Epithelial cell of prostate (primary cell): Measurements from ENCODE around the gene MYOT.

Experiments used
- DNase-seq: peaks from one replicate; pipeline ENCODE4 v3.0.0-alpha.2; 2011; ENCODE audit warnings: low read depth, low spot score
- H3K27ac ChIP-seq: fragments of 450-650 bp; 2 replicates; pipeline ENCODE4 v1.5.1; 2017; ENCODE audit warnings: mild to moderate bottlenecking

Gene MYOT, protein sequence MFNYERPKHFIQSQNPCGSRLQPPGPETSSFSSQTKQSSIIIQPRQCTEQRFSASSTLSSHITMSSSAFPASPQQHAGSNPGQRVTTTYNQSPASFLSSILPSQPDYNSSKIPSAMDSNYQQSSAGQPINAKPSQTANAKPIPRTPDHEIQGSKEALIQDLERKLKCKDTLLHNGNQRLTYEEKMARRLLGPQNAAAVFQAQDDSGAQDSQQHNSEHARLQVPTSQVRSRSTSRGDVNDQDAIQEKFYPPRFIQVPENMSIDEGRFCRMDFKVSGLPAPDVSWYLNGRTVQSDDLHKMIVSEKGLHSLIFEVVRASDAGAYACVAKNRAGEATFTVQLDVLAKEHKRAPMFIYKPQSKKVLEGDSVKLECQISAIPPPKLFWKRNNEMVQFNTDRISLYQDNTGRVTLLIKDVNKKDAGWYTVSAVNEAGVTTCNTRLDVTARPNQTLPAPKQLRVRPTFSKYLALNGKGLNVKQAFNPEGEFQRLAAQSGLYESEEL

DNA sequence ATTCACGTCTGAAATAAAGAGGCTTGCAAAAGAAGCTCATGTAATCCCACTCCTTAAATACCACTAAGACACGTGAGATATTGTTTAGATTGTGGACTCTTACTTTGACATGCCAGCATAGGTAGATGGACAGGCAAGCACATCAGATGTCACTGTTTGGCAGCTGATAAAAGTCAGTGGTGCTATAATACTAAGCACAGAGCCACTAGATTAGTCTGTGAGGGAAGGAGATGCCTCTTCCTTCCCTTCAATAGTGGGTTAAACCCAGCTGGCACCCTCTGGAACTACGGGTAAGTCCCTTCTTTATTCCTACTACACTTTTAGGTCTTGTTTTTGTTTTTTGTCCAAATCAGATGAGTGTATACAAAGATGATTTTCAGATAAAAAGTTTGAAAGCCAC, at the start of gene MYOT:
Gene MYOT, plus strand, starts transcription at position 197 of the 400 bp plus-strand sequence. CDS start 2,792 bp downstream, outside the sequence.
- DNase-seq, result no peak

DNA sequence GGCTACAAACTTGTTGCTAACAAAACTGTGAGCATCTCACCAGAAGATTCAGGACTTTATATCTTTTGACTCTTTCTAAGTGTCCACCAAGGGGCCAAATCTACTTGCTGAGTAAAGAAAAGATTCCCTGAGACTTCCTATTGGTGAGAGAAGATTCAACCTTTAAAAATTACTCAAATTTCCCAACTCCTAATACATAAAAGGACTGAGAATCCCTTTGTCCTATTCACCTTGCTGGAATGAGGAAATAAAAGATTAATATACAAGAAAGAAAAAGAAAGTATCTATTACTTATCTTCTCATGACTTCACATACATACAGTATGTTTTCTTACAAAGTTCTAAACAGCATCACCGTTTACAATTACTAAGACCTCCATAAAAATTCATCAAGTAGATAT, 47.9 kb upstream of the MYOT start:
- no peak for DNase-seq
- no peak overlapping the region for H3K27ac ChIP-seq

More for the DNA sequence above, at the start of gene MYOT:
- H3K27ac ChIP-seq, result no peak within 1 kb of the TSS

DNA sequence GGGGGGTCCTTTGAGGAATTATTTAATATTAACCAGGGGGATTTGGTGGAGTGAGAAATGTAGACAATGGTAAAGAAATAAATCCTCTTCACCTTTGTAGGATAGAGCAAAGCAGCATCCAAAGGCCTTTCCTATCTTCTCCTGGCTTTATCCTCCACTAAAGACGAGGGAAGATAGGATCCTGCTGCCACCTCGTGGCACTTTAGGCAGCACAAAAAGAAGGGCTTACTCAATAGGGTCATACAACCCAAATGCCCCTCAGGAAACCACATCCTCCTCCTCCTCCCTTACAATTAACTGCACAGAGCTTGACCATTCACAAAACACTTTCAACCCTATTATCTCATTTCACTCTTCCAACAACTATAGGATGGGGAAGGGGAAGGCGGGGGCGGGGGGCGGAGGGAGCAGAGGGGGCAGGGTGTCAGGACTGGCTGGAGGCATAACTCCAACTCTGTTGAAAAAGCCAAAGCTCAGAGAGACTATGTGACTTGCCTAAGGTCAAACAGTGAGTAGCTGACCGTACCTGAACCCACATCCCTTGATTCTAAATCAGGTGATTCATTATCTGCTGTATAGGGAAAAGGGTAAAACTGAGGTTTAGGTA, 45.4 kb upstream of the MYOT start:
- DNase-seq, result no peak
- no peak overlapping the region for H3K27ac ChIP-seq

DNA sequence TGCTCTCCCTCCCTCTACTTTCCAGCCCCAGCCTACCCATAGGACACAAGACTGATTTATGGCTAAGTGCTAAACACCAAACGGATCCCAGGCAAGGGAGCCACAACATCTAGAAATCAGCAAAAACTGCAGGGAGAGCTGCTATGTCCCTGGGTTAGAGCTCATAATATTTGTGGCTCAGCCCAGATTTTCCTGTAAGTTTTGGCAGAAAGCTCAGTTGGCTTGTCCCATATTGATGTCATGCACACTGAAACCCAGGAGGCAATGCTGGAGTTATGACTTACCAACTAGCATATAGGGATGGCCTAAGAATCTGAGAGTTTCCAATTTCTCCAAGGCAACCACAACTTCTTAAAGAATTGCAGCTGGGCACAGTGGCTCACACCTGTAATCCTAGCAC, 44.7 kb upstream of the MYOT start:
- no peak overlapping the region for H3K27ac ChIP-seq
- no peak for DNase-seq

DNA sequence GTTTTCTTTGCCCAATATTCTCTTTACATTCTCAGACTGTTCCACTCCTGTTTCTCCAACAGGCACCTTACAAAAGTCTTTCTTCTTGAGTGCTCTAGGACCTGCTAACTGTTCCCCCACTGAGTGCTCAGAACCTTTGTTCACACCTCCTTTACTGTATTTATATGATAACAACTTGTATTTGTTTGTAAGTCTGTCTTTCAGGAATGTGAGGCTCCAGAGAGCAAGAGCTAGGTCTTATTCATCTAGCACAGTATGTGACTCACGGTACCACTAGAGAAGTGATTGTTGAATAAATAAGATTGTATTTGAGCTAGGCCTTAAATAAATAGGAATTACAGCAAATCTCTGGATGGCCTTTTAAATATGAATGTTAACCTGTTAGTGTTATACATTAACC, 42.5 kb upstream of the MYOT start:
- H3K27ac ChIP-seq, result no peak overlapping the region
- DNase-seq, result no peak

DNA sequence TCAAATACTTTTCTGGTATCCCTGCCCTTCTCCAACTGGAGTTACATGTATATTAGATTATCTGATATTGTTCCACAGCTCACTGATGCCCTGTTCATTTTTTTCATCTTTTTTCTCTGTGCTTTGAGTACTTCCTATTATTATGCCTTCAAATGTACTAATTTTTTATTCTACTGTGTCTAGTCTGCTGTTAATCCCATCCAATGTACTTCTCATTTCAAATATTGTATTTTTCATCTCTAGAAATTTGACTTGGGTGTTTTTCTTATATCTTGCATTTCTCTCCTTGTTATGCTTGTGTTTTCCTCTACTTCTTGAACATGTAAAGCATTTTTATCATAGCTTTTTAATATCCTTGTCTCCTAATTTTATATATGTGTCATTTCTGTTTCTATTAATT, 41.6 kb upstream of the MYOT start:
- DNase-seq, result no peak
- H3K27ac ChIP-seq, result no peak overlapping the region

DNA sequence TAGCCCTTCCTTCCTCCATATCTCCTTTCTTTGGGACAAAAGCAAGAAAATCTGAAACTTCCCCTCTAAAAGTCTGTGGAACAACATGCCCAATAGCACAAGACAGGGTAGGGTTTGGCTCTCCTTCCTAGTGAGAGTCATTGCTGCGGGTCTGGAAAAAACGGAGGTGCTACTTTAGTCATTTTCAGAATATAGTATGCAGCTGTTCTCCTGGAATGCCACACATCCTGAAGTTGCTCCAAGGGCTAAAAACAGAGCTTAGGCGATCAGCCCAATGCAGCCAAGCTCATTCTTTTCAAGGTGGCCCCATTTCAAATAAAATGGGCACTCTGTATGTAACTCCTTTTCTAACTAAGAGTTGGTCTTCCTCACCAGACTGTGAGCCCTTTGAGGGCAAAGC, 39.5 kb upstream of the MYOT start:
- no peak for DNase-seq
- H3K27ac ChIP-seq, result no peak overlapping the region

DNA sequence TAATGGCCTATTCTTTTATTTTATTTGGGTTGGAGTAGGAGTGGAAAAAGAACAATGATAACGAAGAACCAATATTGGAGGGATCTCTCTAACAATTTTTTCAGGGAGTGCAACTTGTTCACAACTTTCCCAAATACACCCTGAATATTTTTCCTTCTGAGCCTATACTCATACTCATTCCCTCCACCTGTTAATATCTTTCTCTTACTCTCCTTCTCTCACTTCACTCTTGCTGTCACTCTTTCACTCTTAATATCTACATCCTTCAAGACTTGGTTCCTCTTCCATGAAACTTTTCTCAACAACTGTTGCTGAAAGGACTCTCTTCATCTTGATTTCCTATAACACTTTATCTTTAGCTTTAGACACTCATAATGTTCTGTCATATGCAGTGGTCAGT, 39.0 kb upstream of the MYOT start:
- no peak overlapping the region for H3K27ac ChIP-seq
- no peak for DNase-seq

DNA sequence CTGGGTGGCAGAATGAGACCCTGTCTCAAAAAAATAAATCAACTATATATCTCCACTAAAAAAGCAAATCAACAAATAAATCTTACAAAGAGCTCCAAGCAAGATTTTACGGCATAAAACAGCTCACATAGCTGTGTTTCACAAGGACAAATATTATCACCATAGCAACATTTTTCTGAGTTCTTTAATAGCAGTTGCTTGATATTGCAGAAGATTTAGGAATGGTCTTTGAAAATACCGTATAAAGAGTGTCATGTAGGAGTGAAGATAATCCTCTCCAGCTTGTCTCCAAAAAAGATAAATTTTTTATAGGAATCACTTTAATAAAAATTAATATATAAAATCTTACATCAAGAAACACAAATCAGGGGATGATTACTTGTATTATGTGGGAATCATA, 36.6 kb upstream of the MYOT start:
- DNase-seq, result no peak
- H3K27ac ChIP-seq, result no peak overlapping the region

DNA sequence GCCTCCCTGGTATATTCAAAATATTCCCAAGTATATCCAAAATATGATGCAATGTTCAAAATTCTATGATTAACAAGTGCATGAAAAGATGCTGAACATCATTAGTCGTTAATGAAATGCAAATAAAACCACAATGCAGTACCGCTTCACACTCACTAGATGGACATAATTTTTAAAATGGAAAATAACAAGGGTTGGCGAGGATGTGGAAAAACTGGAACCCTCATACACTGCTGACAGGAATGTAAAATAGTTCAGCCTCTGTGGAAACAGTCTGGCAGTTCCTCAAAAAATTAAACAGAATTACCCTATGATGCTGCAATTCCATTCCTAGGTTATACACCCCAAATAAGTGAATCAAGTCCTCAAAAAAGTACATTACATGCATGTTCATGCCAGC, 36.1 kb upstream of the MYOT start:
- no peak for DNase-seq

DNA sequence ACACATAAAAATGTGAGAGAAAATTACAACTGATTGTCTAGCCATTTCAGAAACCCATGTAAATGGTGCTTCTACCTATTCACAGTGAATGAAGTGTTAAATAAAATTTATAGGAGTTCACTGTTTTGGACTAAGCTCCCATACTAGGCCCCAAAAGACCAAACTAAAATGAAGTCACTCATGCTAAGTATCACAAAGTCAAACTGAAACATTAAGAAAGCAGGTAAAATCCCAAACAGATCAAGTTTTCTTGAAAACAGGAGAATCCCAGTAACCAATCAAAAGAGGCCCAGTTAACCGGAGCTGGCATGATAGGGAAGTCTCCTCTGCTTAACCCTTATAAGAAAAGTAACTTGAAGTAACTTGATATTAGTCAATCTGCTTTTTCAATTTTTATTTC, 35.2 kb upstream of the MYOT start:
- DNase-seq, result no peak
- peak overlapping the region; percentile 31 for H3K27ac ChIP-seq

More for the DNA sequence above, 36.1 kb upstream of the MYOT start:
- H3K27ac ChIP-seq, result no peak overlapping the region

DNA sequence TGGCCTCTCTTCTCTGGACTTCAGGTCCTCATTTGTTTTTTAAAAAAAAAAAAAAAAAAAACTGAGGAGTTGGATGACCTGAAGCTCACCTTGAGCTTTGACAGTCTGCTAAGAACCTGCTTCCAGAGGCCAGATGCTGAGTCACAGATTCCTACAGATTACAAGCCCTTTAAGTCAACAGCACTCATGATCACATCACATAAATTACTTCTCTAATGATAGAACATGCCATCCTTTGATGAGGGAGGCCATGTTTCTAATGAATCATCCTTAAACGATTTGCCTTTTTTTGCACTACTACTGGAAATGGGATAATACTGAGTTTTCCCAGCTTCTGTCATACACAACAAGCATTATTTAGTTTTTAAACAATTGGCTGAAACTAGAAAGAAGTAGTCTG, 34.2 kb upstream of the MYOT start:
- H3K27ac ChIP-seq, result peak overlapping the region; percentile 31
- DNase-seq, result peak; percentile 87

DNA sequence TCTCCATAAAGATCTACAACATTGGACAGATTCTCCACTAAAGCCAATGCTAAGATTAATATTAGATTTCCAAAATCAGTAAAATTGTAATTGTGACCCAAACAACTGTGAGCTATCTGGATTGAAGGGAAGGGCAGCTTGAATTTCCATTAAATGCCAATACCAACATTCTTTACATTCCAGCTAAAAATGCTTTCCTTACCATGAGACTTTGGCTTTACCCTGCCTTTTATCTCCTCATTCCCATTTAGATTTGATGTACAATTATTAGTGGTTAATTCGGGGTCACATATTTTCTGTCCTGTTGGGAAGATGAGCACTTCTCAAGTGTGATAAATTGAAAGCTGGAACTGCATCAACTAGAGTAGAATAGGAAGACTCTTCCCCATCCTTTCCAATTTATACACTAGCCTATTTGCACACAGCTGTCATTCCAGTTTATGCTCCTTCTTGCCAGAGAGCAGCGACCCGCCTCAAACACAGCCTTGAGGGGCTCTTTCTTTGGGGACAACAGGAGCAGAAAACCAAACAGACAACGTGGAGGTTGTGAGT, 33.1 kb upstream of the MYOT start:
- H3K27ac ChIP-seq, result no peak overlapping the region
- DNase-seq, result no peak

DNA sequence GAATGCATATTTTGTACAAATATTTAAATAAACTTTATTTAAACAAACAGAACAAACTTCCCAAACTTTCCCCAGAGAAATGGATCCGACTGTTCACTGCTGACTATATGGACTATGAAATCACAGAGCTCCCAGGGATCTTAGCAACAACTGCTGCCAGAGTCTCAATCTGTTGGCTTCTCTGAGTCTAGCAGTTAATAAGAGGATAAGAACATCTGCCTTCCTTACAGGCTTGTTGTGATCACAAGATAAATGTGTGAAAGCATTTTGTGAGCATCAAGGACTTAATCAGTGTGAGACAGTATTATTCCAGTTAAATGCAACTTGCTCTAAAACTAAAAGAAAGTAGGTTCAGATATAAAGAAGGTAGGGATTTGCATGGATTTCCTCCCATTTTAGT, 31.4 kb upstream of the MYOT start:
- no peak for DNase-seq

DNA sequence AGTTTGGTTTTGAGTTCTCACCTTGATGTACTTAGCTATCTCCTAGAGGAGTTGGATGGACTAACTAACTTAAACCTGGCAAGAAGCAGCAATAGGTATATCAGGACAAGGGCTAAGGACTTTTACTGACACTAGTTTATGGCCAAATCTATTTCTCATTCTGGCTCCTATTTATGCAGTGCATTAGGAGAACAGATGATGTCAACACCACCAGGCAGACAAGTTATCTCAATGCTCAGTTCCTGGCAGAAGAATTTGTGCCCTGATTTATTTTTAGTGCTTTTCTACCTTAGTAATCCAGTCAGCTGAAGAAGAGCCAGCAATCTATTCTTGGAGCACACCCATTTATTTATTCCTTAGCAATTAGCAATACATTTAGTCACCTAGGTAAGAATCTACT, 30.7 kb upstream of the MYOT start:
- H3K27ac ChIP-seq, result no peak overlapping the region
- no peak for DNase-seq

More for the DNA sequence above, 31.4 kb upstream of the MYOT start:
- H3K27ac ChIP-seq, result no peak overlapping the region

DNA sequence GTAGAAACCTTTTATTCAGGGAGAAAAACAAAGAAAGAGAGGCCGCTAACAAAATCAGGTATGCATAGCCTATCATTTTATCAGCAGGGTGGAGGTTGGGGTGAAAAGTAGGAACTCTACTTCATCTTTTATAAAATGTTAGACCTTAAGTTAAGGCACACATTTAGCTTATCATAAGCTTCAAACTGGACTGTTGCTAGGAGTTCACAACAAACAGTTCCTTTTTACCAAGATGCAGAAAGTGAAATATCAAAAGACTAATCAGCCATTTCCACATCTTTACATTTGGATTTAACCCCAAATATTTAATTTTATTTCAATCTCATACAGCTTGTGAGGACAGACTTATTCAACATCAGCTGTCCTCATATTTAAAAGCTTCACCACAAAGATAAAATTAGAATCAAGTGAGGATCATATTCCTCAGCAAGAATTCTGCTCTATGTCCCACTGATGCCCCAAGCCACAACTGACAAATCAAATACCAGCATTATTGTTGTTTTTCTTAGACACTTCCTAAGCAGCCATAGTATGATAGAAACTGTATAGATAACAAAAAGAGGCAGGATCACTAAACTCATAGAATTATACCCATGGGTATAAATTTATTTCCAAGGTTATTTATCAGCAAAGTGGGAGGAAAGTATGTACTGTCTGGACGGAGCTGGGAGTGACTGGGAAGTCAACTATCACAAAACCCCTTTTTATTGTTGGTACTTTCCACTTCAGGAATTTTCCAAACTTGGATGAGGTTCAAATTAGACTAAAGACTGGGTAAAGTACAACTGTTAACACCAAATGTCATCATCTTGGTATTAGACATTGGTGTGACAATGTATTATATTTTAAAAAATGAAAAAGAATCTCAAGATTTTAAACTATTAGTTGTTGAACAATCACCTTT, 29.9 kb upstream of the MYOT start:
- no peak for DNase-seq
- H3K27ac ChIP-seq, result no peak overlapping the region

DNA sequence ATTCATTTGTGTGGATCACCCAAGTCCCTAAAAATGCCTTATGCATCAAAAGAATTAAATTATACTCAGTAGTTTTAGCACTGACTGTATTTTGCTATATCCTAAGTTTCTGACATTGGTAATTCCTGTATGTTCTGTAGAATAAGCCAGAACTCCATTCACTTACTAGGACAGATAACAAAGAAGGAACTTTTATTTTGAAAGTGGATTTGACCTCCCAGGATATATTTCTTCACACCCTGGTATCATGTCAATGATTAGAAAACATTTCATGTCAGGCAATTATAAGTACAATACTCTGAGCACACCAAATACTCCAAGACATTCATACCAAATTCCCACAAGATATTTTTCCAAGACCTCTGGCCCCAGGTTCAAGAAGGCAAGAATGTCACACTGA, 28.7 kb upstream of the MYOT start:
- H3K27ac ChIP-seq, result no peak overlapping the region
- DNase-seq, result no peak

DNA sequence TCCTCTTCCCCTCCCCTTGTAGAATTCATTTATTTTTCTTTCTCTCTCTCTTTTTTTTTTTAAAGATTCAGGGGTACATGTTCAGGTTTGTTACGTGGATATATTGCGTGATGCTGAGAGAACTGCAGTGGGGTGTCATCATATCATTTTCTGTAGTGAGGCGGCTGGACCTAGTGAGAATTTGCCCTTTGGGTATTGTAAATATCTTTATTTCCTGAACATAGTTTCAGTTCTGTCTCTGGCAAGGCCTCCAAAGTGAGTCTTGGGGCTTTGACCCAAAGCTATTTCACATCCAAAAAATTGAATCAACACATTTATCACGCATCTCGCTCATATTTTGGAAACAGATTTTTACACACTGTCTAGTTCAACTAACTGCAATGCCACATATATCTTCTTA, 25.4 kb upstream of the MYOT start:
- no peak overlapping the region for H3K27ac ChIP-seq
- no peak for DNase-seq

DNA sequence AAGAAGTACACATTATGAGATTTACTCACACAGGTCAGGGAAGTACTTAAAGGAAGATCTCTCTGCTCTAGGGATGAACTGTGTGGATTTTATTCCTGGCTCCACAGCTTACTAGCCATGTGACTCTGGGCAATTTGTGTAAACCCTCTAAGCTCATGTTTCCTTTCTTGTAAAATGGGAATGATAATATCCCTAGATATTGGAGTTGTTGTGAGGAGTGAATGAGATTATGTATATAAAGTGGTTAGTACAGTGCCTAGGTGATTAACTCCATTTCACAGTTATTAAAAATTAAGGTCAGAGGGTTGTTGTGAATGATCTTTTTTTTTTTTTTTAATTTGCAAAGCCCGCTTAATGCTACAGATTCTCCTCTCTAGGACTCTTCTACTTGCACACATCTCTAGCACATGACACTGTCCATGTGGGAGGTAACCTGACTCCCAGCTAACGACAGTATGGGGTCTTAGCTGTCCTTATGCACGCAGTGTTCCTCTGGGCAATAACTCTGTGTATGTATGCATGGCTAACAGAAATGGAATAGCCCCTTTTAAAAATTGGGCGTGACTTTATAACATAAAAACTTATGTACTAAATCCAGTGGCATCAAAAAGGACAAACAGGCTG, 23.9 kb upstream of the MYOT start:
- H3K27ac ChIP-seq, result no peak overlapping the region
- DNase-seq, result no peak

DNA sequence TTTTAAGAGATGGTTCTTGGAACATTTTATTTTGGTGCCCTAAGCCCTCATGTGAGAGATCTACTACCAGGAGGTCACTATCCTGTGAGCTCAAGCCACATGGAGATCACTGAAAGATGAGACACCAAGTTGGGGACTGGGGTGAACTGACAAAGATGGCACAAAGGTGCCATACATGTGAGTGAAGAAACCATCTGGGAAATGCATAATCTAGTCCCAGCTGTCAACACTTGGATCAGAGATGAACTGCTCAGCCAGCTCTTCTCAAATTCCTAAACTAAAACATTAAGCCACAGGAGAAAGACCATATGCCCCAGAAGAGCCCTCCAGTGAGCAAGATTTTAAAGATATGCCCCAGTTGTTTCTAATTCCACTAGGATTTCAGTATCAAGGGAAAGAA, 22.2 kb upstream of the MYOT start:
- no peak for DNase-seq
- no peak overlapping the region for H3K27ac ChIP-seq
